ENCODE data around the gene MPV17. TPM values are rescaled to one million over a fixed set of nuclear protein-coding genes. Genes with fewer than 3 reads are reported as not detected.

MPV17 gene
- total RNA-seq, 1 experiment from 2014 or later = 59.4 TPM

DNA sequence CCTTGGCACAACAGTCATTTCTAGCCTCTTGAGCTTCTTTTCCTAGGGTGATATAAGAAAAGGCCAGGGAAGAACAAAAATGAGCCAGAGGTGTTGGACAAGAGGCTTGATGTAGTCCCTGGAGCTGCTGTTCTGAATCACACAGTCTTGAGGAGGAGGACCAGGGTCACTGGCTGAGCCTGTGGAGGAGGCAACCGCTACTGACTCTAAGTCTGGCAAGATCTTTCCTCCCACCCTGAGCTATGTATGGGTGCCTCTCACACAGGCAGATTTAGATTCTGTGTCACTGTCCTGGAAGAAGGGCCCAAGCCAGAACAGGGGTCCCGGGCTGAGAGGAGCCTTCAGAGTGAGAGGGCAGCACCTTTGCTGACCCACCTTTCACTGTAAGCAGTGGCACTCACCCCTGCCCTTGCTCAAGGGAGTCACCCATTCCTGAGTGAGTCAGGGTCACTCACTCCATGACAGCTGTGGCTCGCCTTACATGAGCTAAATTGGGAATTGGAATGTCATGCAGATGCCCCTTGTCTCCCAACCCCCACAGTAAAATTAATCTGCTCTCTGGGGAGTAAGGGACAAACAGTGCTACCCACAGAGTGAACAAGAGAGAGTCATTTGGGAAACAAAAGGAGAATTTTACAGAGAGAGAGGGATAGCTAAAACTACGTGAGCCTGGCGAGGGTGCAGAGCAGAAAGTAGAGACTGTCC lies 40.9 kb downstream of the MPV17 start, which contains the start of gene TRIM54:
Gene TRIM54, plus strand, starts transcription at position 575 of the 705 bp plus-strand sequence. CDS start 303 bp downstream, outside the sequence.
- H4K20me1 ChIP-seq (ENCODE audit: control insufficient read depth, insufficient read depth, insufficient read length) = no peaks in the 10 kb centered on the region
- H3K23me2 ChIP-seq (ENCODE audit: insufficient read length, low read depth, low read length, poor library complexity, severe bottlenecking) = peaks cover 6% of the 10 kb centered on the region
- H3K9me3 Mint-ChIP-seq = no peaks in the 10 kb centered on the region
- H3K56ac ChIP-seq (ENCODE audit: insufficient read length, low read depth, low read length) = no peak within 1 kb of the TSS
- H2BK15ac ChIP-seq (ENCODE audit: low read depth, low read length) = no peak within 1 kb of the TSS
- H3K79me1 ChIP-seq (ENCODE audit: insufficient read depth, low read depth, low read length, poor library complexity, severe bottlenecking) = no peaks in the 10 kb centered on the region
- peak within 1 kb of the TSS; percentile 54 to 71 for H3K4me3 Mint-ChIP-seq
- no peaks in the 10 kb centered on the region for H3K79me2 ChIP-seq (ENCODE audit: insufficient read depth, low read length)
- H2BK12ac ChIP-seq (ENCODE audit: insufficient read length, low read depth, low read length) = no peak within 1 kb of the TSS
- H3K4me2 ChIP-seq (ENCODE audit: insufficient read depth, insufficient read length, low read length) = peak within 1 kb of the TSS; percentile 66
- H4K8ac ChIP-seq (replicated peaks; ENCODE audit: insufficient read length, low read depth, low read length) = no peak within 1 kb of the TSS
- H3T11ph ChIP-seq (ENCODE audit: low read length) = no peak within 1 kb of the TSS
- H2BK5ac ChIP-seq (ENCODE audit: insufficient read length, low read length) = no peak within 1 kb of the TSS
- H2BK120ac ChIP-seq (ENCODE audit: low read depth, low read length, poor library complexity, severe bottlenecking) = no peak within 1 kb of the TSS
- DNase-seq = no peak
- peaks cover 45% of the 10 kb centered on the region for H3K27me3 Mint-ChIP-seq (ENCODE audit: low read depth)
- H3K4ac ChIP-seq (ENCODE audit: low read depth, low read length) = no peak within 1 kb of the TSS
- no peak within 1 kb of the TSS for H2BK20ac ChIP-seq (ENCODE audit: low read depth, low read length, poor library complexity, severe bottlenecking)
- H3K27me3 ChIP-seq (ENCODE audit: insufficient read depth, low read length) = no peaks in the 10 kb centered on the region
- peaks cover 60 to 65% of the 10 kb centered on the region in 2 experiments for H3K4me1 Mint-ChIP-seq
- peak within 1 kb of the TSS; percentile 35 to 91 (median 66); a peak in 5 of 7 replicates for H3K27ac Mint-ChIP-seq
- H4K5ac ChIP-seq (ENCODE audit: insufficient read length, low read depth, low read length) = peak within 1 kb of the TSS; percentile 18
- no peak within 1 kb of the TSS for H3K27ac ChIP-seq (ENCODE audit: insufficient read length, low read depth, low read length)
- no peak within 1 kb of the TSS for H3K23ac ChIP-seq (ENCODE audit: insufficient read length, low read depth, low read length)
- H3K9ac ChIP-seq (ENCODE audit: extremely low read depth, insufficient read length, low read length) = no peak within 1 kb of the TSS
- H4K91ac ChIP-seq (ENCODE audit: insufficient read length, low read depth, low read length) = no peak within 1 kb of the TSS
- no CpG with 5 or more reads among the region's 5 CpGs for WGBS (ENCODE audit: extremely low coverage, insufficient read length, low lambda C conversion rate)
- no peak within 1 kb of the TSS for H2AFZ ChIP-seq (ENCODE audit: low read length)
- no peaks in the 10 kb centered on the region for H3K36me3 Mint-ChIP-seq (ENCODE audit: insufficient read depth in 1 of 3, low read depth in 3 of 3)
- H3K9me3 ChIP-seq (ENCODE audit: control insufficient read depth, low read depth, low read length) = no peaks in the 10 kb centered on the region
- peak within 1 kb of the TSS; percentile 64 for H3K18ac ChIP-seq (ENCODE audit: insufficient read length, low read depth, low read length)
- TF ChIP-seq, protein P1, sequence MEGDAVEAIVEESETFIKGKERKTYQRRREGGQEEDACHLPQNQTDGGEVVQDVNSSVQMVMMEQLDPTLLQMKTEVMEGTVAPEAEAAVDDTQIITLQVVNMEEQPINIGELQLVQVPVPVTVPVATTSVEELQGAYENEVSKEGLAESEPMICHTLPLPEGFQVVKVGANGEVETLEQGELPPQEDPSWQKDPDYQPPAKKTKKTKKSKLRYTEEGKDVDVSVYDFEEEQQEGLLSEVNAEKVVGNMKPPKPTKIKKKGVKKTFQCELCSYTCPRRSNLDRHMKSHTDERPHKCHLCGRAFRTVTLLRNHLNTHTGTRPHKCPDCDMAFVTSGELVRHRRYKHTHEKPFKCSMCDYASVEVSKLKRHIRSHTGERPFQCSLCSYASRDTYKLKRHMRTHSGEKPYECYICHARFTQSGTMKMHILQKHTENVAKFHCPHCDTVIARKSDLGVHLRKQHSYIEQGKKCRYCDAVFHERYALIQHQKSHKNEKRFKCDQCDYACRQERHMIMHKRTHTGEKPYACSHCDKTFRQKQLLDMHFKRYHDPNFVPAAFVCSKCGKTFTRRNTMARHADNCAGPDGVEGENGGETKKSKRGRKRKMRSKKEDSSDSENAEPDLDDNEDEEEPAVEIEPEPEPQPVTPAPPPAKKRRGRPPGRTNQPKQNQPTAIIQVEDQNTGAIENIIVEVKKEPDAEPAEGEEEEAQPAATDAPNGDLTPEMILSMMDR (conservative IDR thresholded peaks at IDR 0.05) = no peak
- H3K4me1 ChIP-seq (ENCODE audit: insufficient read depth, low read length) = peaks cover 13% of the 10 kb centered on the region; the same call in 1 of the 2 replicates
- H3K14ac ChIP-seq (ENCODE audit: insufficient read depth, low read length) = peak within 1 kb of the TSS; percentile 71
- no peak within 1 kb of the TSS for H2AK5ac ChIP-seq (ENCODE audit: insufficient read length, low read length)
